GM18951 (cell line): ENCODE measurements around the gene ZBTB38.

Experiments used
- POLR2A ChIP-seq: IDR thresholded peaks from 4 replicates; pipeline ENCODE4 v1.6.1; 2011; ENCODE audit warnings: mild to moderate bottlenecking; ENCODE audit not compliant: insufficient read length, insufficient read depth; ENCODE audit errors: extremely low read depth
- in situ Hi-C: fragments of 300-500 bp; cut with MboI; formaldehyde crosslinking; loops from one replicate; pipeline ENCODE4 v1.12.0; 2022; ENCODE audit warnings: low sequenced_read_pairs, mixed read lengths, inconsistent platforms; ENCODE audit not compliant: unreplicated experiment

ZBTB38 gene

DNA sequence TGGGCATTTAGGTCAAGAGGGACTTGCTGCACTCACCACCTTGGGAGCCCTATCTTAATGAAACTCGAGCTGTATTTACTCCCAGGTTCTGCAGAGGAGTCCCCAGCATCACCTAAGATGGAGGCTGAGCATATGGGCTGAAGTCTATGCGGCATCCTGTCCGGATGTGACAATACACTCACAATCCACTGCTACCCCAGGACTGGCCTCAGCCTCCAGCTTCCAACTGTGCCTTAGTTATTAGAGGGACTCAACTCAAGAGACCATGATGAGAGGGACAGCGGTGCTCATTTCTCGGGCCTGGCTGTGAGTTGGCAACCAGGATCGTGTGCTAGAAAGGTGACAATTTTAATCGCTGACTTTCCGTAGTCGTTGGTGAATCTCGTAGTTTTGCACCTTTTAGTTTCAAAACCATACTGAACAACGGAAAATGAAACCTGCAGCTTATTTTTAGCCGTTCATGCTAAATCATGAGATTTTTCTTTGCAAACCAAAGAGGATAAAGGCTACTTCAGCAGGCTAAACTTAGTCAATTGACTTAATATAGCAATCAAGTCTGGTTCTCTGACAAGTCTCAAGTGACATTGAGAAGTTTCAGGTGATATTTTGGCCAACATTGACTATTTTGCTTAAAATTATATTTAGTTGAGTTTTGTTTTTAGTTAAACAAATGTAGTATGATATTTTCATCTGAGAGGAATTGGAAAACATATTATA, 11.1 kb downstream of the ZBTB38 start:
- peak; percentile 55 for TF ChIP-seq POLR2A
- in situ Hi-C loops = no loop called here

DNA sequence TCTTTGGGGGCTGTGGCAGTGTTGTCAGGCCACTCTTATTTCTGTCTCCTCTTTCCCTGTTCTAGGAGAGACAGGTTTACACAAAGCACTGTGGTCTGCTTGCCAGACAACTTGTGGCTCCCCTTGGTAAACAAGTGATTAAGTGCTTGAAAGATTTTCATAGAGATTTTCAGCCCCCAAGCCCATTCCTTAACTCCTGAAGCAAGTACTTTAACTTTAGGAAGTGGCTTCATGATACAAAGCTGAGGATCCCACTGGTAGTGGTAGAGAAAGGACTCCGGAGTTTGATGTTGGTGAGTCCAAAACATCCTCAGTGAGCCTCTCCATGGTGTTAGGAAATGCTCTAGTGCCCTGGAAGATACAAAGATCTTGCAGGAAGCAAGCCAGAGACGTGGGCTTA, 12.0 kb downstream of the ZBTB38 start:
- TF ChIP-seq POLR2A = no peak
- in situ Hi-C loops = no loop called here

DNA sequence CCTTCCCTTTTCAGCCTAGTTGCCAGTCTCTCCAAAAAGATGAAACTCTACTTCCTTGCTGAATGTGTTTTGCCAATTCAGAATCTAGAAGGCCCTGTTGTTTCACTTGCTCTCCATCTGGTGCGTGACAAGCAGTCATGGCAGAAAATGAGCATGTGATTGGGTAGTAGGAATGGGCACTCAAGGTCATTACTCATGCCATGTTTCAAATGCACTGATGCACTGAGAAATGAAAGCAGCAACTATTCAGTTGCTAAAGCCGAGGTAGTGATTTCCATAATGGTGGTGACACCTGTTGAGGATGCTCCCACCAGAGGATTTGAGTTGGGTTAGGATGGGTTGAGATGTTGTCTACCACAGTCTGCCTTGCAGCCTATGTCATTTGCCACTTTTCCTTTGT, 12.7 kb downstream of the ZBTB38 start:
- in situ Hi-C loops = no loop called here
- no peak for TF ChIP-seq POLR2A

DNA sequence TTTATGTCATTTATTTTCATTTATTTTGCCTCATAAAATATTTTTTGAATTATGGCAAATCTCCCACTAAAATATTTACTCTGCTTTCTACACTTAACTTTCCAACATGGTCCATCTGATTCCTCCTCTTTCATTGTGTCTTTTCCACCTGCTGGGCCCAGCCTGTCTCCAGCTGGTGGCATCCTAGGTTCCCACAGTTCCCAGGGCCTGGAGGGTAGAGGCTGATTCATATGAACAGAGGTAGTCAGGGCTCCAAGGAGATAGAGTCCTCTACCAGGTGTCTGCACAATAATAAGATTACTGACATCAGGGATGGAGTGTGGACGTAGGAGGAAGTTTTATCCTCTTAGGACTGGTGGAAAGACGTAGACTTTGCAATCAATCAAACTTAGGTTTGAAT, 14.3 kb downstream of the ZBTB38 start:
- in situ Hi-C loops = no loop called here
- TF ChIP-seq POLR2A = no peak

DNA sequence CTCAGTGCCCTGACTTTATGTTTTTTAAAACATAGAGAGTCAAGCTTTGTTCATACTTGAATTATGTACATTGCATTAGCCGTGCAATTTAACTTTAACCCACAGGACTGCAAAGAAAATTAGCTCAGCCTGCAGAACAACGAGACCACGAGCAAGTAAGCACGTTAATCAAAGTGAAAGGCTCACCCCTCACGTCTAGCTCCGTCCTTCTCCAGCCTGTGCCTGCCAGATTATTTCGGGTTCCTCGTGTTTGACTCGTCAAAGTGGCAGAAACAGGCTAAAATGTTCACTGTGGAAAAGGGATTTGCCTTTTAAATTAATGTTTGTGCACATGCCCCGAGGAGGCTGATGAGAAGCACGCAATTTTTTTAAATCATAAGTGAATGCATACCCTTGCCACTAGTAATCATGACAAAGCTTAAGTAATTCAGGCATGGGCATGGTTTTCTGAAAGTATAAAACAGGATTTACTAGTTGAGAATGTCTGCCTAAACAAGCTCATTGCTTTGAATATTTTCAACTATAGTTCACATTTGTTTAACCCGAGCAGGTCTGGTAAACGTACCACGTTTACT, 15.3 kb downstream of the ZBTB38 start:
- peak; percentile 22 for TF ChIP-seq POLR2A
- in situ Hi-C loops = no loop called here

DNA sequence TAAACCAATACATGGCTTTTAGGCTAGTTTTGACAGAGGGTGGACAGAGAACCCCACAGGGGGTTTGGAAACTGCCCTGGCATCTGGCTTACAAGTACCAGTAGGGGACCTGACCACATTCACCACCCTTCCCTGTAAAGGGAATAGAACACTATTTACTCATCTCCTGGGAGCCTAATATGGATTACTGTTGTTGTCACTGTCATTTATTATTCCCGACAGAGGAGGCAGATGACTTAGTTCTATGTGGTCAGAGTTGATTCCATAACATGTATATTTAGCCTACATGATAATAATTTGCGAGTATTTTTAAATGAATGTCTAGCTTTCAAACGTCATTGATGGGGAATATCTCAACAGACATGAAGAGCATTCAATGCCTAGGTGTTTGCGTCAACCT, 15.9 kb downstream of the ZBTB38 start:
- in situ Hi-C loops = no loop called here
- TF ChIP-seq POLR2A = no peak

DNA sequence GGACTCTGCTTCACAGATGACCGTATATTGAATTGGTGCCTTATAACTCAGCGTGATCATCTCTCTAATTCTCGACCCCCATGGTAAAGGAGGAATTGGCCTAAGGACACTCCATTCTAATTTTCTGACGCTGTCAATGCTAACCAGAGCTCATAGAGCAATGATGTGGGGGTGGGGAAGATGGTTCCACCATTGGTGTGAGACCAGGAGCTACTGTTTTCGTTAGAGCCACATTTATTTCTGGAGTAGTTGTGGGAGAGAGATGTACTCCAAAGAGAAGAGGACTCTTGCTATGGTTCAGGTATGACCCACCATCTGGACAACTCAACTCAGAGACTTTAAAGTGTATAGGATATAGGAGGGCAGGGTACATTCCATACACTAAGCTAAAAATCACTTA, 16.3 kb downstream of the ZBTB38 start:
- in situ Hi-C loops = no loop called here
- no peak for TF ChIP-seq POLR2A

DNA sequence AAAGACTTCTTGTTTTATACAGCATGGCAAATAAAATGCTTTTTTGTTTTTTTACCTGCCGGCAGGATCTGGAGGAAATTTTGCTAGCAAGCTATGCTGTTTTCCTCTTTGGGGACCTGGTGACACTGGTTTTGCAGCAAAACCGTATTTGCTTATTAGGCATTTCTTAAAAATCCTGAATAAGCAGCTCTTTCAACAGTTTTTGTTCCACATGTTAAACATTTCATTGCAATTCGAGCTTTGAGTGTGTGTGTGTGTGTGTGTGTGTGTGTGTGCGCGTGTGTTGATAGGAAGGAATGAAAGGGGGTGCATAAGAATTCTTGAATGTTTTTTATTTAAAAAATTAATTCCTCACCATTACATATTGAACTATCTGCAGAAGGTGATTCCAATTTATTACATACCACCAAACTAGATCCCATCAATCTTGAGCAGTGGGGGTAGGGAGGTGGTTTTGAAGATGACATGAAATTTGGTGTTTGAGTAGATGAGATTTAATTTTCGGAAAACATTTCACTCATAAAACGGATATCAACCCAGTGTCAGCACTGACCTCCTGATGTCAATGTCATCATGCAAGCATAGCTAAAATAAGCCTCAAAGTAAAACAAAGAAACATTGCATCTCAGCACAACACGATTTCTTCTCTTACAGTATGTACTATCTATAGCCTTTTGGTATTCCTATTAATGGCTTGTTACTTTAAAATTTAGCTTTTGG, 17.3 kb downstream of the ZBTB38 start:
- TF ChIP-seq POLR2A = peak; percentile 31
- in situ Hi-C loops = no loop called here

DNA sequence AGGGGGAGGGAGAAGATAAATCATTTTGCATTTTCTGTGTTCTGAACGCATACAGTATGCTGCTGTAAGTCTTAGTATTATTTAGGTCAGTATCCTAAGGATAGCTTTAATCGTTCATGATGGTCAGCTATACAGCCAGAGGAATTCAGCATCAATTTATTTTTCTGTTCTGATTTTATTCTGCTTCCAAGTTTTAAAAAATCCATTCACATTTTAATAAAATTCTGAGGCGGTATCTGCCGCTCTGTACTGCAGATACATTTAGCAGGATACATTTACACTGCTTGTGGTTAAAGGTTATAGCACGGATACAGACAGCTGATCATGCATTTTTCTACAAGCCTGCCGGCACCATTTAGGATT, 17.8 kb downstream of the ZBTB38 start:
- in situ Hi-C loops = no loop called here
- peak; percentile 15 for TF ChIP-seq POLR2A

DNA sequence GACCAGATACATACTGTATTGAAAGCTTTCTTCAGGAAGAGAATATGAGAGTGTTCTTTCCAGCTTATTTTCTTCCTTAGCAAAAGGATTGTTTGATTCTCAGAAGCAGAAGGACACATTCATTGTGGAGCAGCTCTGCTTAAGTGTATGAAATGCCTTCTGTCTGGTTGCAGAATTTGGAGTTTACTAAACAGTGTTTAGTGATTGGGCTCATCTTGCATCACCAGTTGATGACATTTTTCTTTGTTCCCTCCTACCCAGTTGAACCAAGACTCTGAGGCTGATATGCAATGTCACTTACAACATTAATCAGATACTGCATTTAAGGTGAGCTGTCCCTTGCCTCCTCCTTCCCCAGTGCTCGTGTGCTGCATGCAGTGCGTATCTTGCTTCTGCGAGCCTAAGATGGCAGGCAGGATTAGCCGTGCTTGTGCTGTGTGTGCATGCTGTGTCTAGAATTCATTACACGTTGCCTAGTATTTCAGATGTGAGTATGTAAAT, 18.4 kb downstream of the ZBTB38 start:
- peak; percentile 64 for TF ChIP-seq POLR2A
- in situ Hi-C loops = no loop called here

DNA sequence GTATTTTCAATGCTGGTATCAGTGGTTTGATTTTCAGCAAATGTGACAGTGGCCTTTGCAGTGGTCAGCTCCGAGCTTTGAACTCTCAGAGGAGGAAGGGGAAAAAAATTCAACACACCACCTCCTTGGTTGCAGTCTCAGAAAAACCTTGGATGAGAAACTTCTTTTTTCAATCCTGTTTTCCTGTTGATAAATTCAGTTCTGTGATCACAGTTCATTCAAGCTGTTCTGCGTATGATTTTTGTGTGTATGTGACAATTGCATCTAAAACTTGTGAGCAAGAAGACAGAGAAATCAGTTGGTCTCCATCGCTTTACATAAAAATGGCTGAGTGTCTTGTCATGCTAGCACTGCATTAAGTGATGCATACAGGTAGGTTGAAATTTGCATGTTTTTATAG, 19.2 kb downstream of the ZBTB38 start:
- in situ Hi-C loops = no loop called here
- no peak for TF ChIP-seq POLR2A

DNA sequence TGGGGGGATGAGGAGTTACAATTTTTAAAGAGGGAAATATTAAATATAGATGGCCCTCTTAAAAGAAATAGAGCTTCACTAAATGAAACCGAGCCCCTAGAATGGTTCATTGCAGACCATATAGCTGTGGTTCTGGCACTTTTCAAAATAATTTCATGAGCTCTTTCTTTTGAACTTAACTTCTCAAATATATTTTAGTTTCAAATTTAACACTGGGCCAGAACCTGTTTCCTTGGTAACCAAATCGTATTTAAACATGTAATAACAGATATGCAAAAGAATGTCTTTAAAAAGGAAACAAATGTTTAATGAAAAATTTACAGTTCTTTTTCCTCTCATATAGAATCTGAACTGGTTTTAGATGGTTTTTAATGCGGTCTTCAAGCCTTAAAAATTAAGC, 20.1 kb downstream of the ZBTB38 start:
- TF ChIP-seq POLR2A = no peak
- in situ Hi-C loops = no loop called here

DNA sequence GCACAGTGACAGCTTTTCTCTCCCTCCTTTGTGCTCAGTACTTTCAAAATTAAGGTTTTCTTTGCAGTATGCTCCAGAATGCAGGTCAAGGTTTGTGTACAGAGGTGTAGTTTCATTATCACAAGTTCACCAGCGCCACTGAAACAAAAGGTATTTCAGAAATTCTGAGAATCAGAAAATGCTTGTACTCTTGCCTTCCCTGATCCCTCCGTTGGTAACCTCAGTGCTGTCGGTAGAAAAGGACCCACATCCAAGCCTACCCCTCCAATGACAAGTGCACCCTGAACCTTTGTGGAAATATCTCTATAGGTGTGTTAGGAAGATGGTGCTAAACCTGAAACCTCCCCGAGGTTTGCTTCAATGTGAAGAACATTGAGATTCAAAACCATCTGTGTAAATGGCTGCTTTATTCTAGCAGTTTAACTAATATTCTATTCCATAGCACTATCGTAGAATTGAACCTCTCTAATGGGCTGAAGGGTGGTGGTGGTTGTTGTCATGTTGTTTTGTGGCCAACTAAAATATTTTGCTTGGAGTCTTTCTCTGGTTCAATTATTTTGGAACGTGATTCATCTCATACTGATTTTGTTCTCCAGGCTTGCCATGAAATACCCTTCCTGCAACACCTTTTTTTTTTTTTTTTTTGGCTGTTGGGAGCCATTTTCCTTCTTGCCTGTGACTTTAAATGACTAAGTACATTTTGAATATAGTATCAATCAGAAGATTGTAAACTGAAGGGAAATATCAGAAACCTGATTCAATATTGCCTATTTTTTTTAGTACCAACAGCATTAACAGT, 20.7 kb downstream of the ZBTB38 start:
- TF ChIP-seq POLR2A = no peak
- in situ Hi-C loops = no loop called here

DNA sequence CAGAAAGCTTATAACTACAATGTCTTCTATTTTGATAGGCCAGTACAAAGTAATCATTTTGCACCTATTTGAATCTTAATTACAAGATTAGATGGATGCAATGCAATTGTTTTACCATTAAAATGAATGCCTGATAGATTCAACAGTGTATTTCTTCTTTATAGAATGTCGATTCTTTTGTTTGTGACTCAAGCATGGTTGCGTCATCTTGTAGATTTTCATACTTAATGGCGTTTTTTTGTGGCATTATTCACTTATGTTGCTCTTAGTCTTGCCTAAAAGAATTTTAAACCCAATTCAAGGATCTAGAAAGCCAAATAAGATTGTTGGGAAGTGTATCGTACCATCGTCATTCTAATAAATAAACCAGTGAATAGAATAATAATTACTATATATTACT, 21.4 kb downstream of the ZBTB38 start:
- no peak for TF ChIP-seq POLR2A
- in situ Hi-C loops = no loop called here

DNA sequence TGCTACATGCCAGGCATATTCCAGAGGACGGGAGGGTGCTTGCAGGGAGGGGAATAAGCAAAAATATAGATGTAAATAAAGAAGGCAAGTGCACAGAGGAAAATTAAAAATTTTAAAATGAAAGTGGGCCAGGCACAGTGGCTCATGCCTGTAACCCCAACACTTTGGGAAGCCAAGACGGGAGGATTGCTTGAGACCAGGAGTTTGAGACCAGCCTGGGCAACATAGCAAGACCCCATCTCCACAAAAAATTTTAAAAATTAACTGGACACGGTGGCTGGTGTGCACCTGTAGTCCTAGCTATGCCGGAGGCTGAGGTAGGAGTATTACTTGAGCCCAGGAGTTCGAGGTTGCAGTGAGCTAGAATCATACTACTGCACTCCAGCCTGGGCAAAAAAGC, 22.4 kb downstream of the ZBTB38 start:
- in situ Hi-C loops = no loop called here
- no peak for TF ChIP-seq POLR2A
